ENCODE data around the gene TMEM247.

GRCh38 chr2:46435353-46435752 is 44.0 kb upstream of the TMEM247 start:
- TF ChIP-seq POU6F1 (CRISPR knock-in tag; IDR thresholded peaks at IDR 0.05; ENCODE audit: borderline replicate concordance, low read depth) (no peak), TOX (CRISPR knock-in tag; IDR thresholded peaks at IDR 0.05; ENCODE audit: borderline replicate concordance) (no peak), ZC3H10 (CRISPR knock-in tag; IDR thresholded peaks at IDR 0.05) (no peak), ZNF70 (CRISPR knock-in tag; IDR thresholded peaks at IDR 0.05) (no peak), ARNTL (CRISPR knock-in tag; IDR thresholded peaks at IDR 0.05; ENCODE audit: borderline replicate concordance, low read depth) (no peak)
